H1 (cell line): ENCODE measurements around the gene ZNF214. TPM values are rescaled to one million over a fixed set of nuclear protein-coding genes. Genes with fewer than 3 reads are reported as not detected.

Experiments
- CTCF ChIA-PET: fragments of 300-600 bp; sonication (Branson Sonifier 250); formaldehyde crosslinking; loops from one replicate; lab custom pipeline; 2021; ENCODE audit not compliant: partially characterized antibody; lab: Charles Lee
- POLR2A ChIA-PET: fragments of 300-600 bp; sonication (Branson Sonifier 250); formaldehyde crosslinking; loops from one replicate; lab custom pipeline; 2021; ENCODE audit warnings: inconsistent platforms; ENCODE audit not compliant: partially characterized antibody; lab: Charles Lee
- DNase-seq, 2 experiments: peaks; one replicate each; pipeline versions ENCODE4 v3.0.0 to v3.0.0-alpha.2; 2010 to 2022; ENCODE audit warnings: low spot score in 2 of 2, low read depth in 1 of 2, mixed read lengths in 1 of 2
- FAIRE-seq: peaks from 2 replicates; lab custom pipeline; 2011; peaks lifted over from hg19 to GRCh38; lab: Jason Lieb, UNC
- H2AFZ ChIP-seq: 2 replicates; pipeline ENCODE4 v1.8.1; 2012; ENCODE audit warnings: low read length, inconsistent platforms
- H2AK5ac ChIP-seq: 2 replicates; pipeline ENCODE4 v1.6.1; 2013; ENCODE audit warnings: low read depth, low read length
- H2BK120ac ChIP-seq: replicated peaks from 2 replicates; pipeline ENCODE3; 2013; ENCODE audit warnings: low read depth, low read length, inconsistent platforms
- H2BK12ac ChIP-seq: 2 replicates; pipeline ENCODE4 v1.6.1; 2013; ENCODE audit warnings: low read depth, low read length
- H2BK15ac ChIP-seq: 2 replicates; pipeline ENCODE4 v1.6.1; 2013; ENCODE audit warnings: low read length
- H2BK20ac ChIP-seq: 2 replicates; pipeline ENCODE4 v1.6.1; 2013; ENCODE audit warnings: low read length
- H2BK5ac ChIP-seq: 2 replicates; pipeline ENCODE4 v1.6.1; 2013; ENCODE audit warnings: low read depth, low read length
- H3K14ac ChIP-seq: 2 replicates; pipeline ENCODE4 v1.6.1; 2013; ENCODE audit warnings: inconsistent platforms; ENCODE audit not compliant: insufficient read length
- H3K18ac ChIP-seq: 2 replicates; pipeline ENCODE4 v1.6.1; 2013; ENCODE audit warnings: low read length; ENCODE audit errors: extremely low read depth
- H3K23ac ChIP-seq: 2 replicates; pipeline ENCODE4 v1.6.1; 2013; ENCODE audit warnings: inconsistent platforms; ENCODE audit not compliant: insufficient read length
- H3K23me2 ChIP-seq: 2 replicates; pipeline ENCODE4 v1.6.1; 2013; ENCODE audit warnings: low read depth, low read length
- H3K27ac ChIP-seq: 2 replicates; pipeline ENCODE4 v1.6.1; 2011; ENCODE audit warnings: low read depth, low read length, inconsistent platforms
- H3K27me3 ChIP-seq, 4 experiments: replicated peaks in 1 of 4; 1 replicate in 1 of 4; 2 replicates in 3 of 4; pipeline versions ENCODE4 v1.6.1 to v1.8.1; 2011 to 2013; ENCODE audit warnings: low read length in 3 of 4, mild to moderate bottlenecking in 3 of 4, inconsistent platforms in 2 of 4, mixed read lengths in 2 of 4, moderate library complexity in 1 of 4; ENCODE audit not compliant: control insufficient read depth in 3 of 4, insufficient read depth in 3 of 4; ENCODE audit errors: extremely low read depth in 1 of 4
- H3K36me3 ChIP-seq, 4 experiments: 2 replicates each; pipeline versions ENCODE4 v1.6.1 to v1.8.1; 2011 to 2013; ENCODE audit warnings: mild to moderate bottlenecking in 4 of 4, low read length in 3 of 4, moderate library complexity in 2 of 4, control low read depth in 1 of 4, inconsistent platforms in 1 of 4; ENCODE audit not compliant: insufficient read depth in 4 of 4, control insufficient read depth in 2 of 4
- H3K4ac ChIP-seq: replicated peaks from 2 replicates; pipeline ENCODE3; 2013; ENCODE audit warnings: low read length, low read depth, mixed read lengths, inconsistent platforms; ENCODE audit not compliant: insufficient read length
- H3K4me1 ChIP-seq, 4 experiments: replicated peaks in 1 of 4; 1 replicate in 1 of 4; 2 replicates in 3 of 4; pipeline versions ENCODE4 v1.6.1 to v1.8.1; 2011 to 2013; ENCODE audit warnings: low read length in 3 of 4, inconsistent platforms in 2 of 4, mixed read lengths in 1 of 4; ENCODE audit not compliant: insufficient read depth in 4 of 4, control insufficient read depth in 3 of 4
- H3K4me2 ChIP-seq, 2 experiments: 2 replicates each; pipeline versions ENCODE4 v1.6.1 to v1.8.1; 2011 to 2013; ENCODE audit warnings: low read depth in 2 of 2, low read length in 2 of 2, control low read depth in 1 of 2, inconsistent platforms in 1 of 2, mild to moderate bottlenecking in 1 of 2; ENCODE audit not compliant: insufficient read depth in 1 of 2
- H3K4me3 ChIP-seq, 4 experiments: fragments of 200-600, 300-600 bp in 1 of 4; sonication (generic), shearing (Covaris generic), sonication (Bioruptor Twin) in 1 of 4; 2 replicates each; pipeline versions ENCODE4 v1.5.1 to v1.8.1; 2011 to 2016; ENCODE audit warnings: low read length in 4 of 4, low read depth in 3 of 4, control low read depth in 2 of 4, inconsistent platforms in 2 of 4, mild to moderate bottlenecking in 2 of 4, mixed read lengths in 1 of 4, moderate library complexity in 1 of 4; ENCODE audit not compliant: insufficient read depth in 2 of 4; ENCODE audit errors: extremely low read depth in 1 of 4
- H3K56ac ChIP-seq: replicated peaks from 2 replicates; pipeline ENCODE3; 2013; ENCODE audit warnings: low read depth, mild to moderate bottlenecking, mixed read lengths, low read length, inconsistent platforms; ENCODE audit not compliant: insufficient read length
- H3K79me1 ChIP-seq: 2 replicates; pipeline ENCODE4 v1.6.1; 2013; ENCODE audit warnings: low read depth, low read length, control low read depth
- H3K79me2 ChIP-seq, 2 experiments: 2 replicates each; pipeline versions ENCODE4 v1.6.1 to v1.8.1; 2012 to 2013; ENCODE audit warnings: low read length in 2 of 2, mild to moderate bottlenecking in 2 of 2, inconsistent platforms in 1 of 2; ENCODE audit not compliant: insufficient read depth in 2 of 2, control insufficient read depth in 1 of 2
- H3K9ac ChIP-seq, 4 experiments: replicated peaks in 1 of 4; 1 replicate in 1 of 4; 2 replicates in 3 of 4; pipeline versions ENCODE4 v1.6.1 to v1.8.1; 2011 to 2013; ENCODE audit warnings: low read depth in 3 of 4, low read length in 3 of 4, control low read depth in 2 of 4, mild to moderate bottlenecking in 2 of 4, moderate library complexity in 2 of 4, inconsistent platforms in 1 of 4; ENCODE audit errors: extremely low read depth in 1 of 4
- H3K9me3 ChIP-seq, 2 experiments: 2 replicates each; pipeline versions ENCODE4 v1.6.1 to v1.8.1; 2012 to 2013; ENCODE audit warnings: mild to moderate bottlenecking in 2 of 2, moderate library complexity in 2 of 2, control low read depth in 1 of 2, inconsistent platforms in 1 of 2, low read depth in 1 of 2, low read length in 1 of 2, mixed read lengths in 1 of 2; ENCODE audit not compliant: insufficient read depth in 2 of 2
- H4K20me1 ChIP-seq, 2 experiments: replicated peaks in 1 of 2; 2 replicates each; pipeline versions ENCODE3 to v1.8.1; 2011 to 2013; ENCODE audit warnings: inconsistent platforms in 2 of 2, low read length in 2 of 2, mild to moderate bottlenecking in 1 of 2; ENCODE audit not compliant: insufficient read depth in 2 of 2, control insufficient read depth in 1 of 2
- H4K5ac ChIP-seq: 2 replicates; pipeline ENCODE4 v1.6.1; 2013; ENCODE audit warnings: low read length, low read depth, mixed read lengths, inconsistent platforms; ENCODE audit not compliant: insufficient read length
- H4K8ac ChIP-seq: 2 replicates; pipeline ENCODE4 v1.8.0; 2013; ENCODE audit warnings: mild to moderate bottlenecking, moderate library complexity, low read length, inconsistent platforms; ENCODE audit not compliant: insufficient read depth; ENCODE audit errors: extremely low read depth
- H4K91ac ChIP-seq: replicated peaks from 2 replicates; pipeline ENCODE3; 2013; ENCODE audit warnings: low read length, mixed read lengths, inconsistent platforms; ENCODE audit not compliant: insufficient read length
- RAD21 ChIP-seq, 2 experiments: IDR thresholded peaks in 1 of 2; conservative IDR thresholded peaks in 1 of 2; 2 replicates each; pipeline ENCODE4 v1.6.1; 2011; ENCODE audit warnings: low read depth in 2 of 2, low read length in 2 of 2, improper control_type of control experiment in 1 of 2, inconsistent platforms in 1 of 2, mild to moderate bottlenecking in 1 of 2, moderate library complexity in 1 of 2
- polyA plus RNA-seq, 7 experiments: library from polyadenylated mRNA; depleted of rRNA in 3 of 7; stranded (reverse) in 5 of 7; unstranded in 2 of 7; fragments of >200 nt in 5 of 7; fragments of 200-250 nt in 2 of 7; gene quantifications; 1 replicate in 5 of 7; 2 replicates in 1 of 7; 4 replicates in 1 of 7; pipeline versions ENCODE4 v1.2.1 to v1.2.3, GENCODE V29; 2011 to 2013; ENCODE audit warnings: missing spikeins in 2 of 7, mixed read lengths in 2 of 7
- total RNA-seq: library from RNA; stranded (reverse); fragmentation: NEBNext Ultra II Directional; extraction: Animal tissue kit (Norgen Biotek cat#: 25700); gene quantifications from 2 replicates; pipeline ENCODE4 v1.2.1, GENCODE V29; 2021
- TF ChIP-seq, protein P1 (sequence below): IDR thresholded peaks from 2 replicates; pipeline ENCODE4 v1.6.1; 2012; ENCODE audit warnings: inconsistent platforms

The ZNF214 gene
- total and polyA plus RNA-seq, 2 of the 8 experiments (the other 6 are each of a cell fraction or from before 2014, with no cell fraction given) = 0.80 to 3.2 TPM

DNA sequence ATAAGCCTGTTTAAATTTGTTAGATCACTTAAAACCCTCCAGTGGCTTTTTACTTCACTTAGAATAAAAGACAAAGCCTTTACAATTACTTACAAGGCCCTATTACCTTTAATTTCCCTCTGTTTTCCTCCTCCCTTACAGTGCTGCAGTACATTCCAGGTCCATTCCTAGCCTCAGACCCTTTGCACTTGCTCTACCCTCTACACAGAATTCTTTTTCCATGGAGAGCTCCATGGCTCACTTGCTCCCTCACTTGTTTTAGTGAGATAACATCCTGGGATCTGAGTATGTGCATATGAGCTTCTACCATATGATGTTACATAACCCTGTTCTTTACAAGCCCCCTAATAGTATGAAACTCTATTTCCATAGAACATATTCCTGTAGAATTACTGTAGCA is 24.4 kb downstream of the ZNF214 start:
- Histone ChIP-seq H4K20me1 (peaks cover 0 to 3% of the 10 kb centered on the region in 2 experiments), H3K4me1 (no peaks in the 10 kb centered on the region), H3K23ac (no peak overlapping the region), H3K36me3 (peaks cover 0 to 5% (median under 1%) of the 10 kb centered on the region in 4 experiments; a peak in 1 of 8 replicates)
- TF ChIP-seq RAD21 (IDR thresholded peaks at IDR 0.05 in 1 of 2, conservative IDR thresholded peaks at IDR 0.05 in 1 of 2; ENCODE audit: low read depth in 2 of 2, low read length in 2 of 2) = peak; percentile 36 to 46
- TF ChIP-seq, protein P1, sequence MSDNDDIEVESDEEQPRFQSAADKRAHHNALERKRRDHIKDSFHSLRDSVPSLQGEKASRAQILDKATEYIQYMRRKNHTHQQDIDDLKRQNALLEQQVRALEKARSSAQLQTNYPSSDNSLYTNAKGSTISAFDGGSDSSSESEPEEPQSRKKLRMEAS = no peak
- TF ChIP-seq, all 59 proteins: peak for 1
- Histone ChIP-seq H4K5ac (no peak overlapping the region), H4K91ac (no peak overlapping the region), H3K4me3 (no peak overlapping the region), H3K4me2 (no peak overlapping the region), H4K8ac (no peak overlapping the region), H3K56ac (no peak overlapping the region), H3K79me1 (no peaks in the 10 kb centered on the region), H2AK5ac (no peak overlapping the region), H3K23me2 (no peaks in the 10 kb centered on the region), H3K14ac (no peak overlapping the region), H3K18ac (no peak overlapping the region), H2BK20ac (no peak overlapping the region), H3K4ac (no peak overlapping the region), H3K79me2 (no peaks in the 10 kb centered on the region), H2BK12ac (no peak overlapping the region), H2BK15ac (no peak overlapping the region), H3K9ac (no peak overlapping the region), H3K27me3 (no peaks in the 10 kb centered on the region), H3K27ac (no peak overlapping the region), H2AFZ (no peak overlapping the region), H2BK5ac (no peak overlapping the region), H3K9me3 (no peaks in the 10 kb centered on the region), H2BK120ac (no peak overlapping the region)
- ChIA-PET CTCF (interaction anchor here (1.0 to 5.0 kb wide), 2 partner anchors 16 to 184 kb away, joined by 3 to 22 read pairs; no protein-coding TSS in a partner anchor), POLR2A (no interaction called here)
- no peak for DNase-seq
- no peak for FAIRE-seq
